Small intestine (tissue), 7 donors: ENCODE measurements around the gene STPG4. TPM values are rescaled to one million over a fixed set of nuclear protein-coding genes. Genes with fewer than 3 reads are reported as not detected.

ENCODE experiments used
- DNase-seq, 2 donors: peaks; one replicate each; pipeline versions ENCODE4 v3.0.0 to v3.0.0-alpha.2; 2013
- FAIRE-seq: peaks from 2 replicates; lab custom pipeline; 2012; peaks lifted over from hg19 to GRCh38; lab: Jason Lieb, UNC
- H3K27ac ChIP-seq, 3 donors: one replicate each; pipeline ENCODE4 v1.5.1; 2013; ENCODE audit warnings: low read length in 2 of 3, mild to moderate bottlenecking in 2 of 3, control low read depth in 1 of 3, inconsistent platforms in 1 of 3, low read depth in 1 of 3, moderate library complexity in 1 of 3
- H3K27me3 ChIP-seq, 3 donors: one replicate each; pipeline ENCODE4 v1.6.1; 2013; ENCODE audit warnings: low read length in 3 of 3, inconsistent platforms in 1 of 3; ENCODE audit not compliant: control insufficient read depth in 3 of 3, insufficient read depth in 3 of 3
- H3K36me3 ChIP-seq, 3 donors: one replicate each; pipeline ENCODE4 v1.6.1; 2013; ENCODE audit warnings: low read length in 3 of 3, inconsistent platforms in 1 of 3, low read depth in 1 of 3, mild to moderate bottlenecking in 1 of 3, moderate library complexity in 1 of 3; ENCODE audit not compliant: control insufficient read depth in 3 of 3, insufficient read depth in 2 of 3
- H3K4me1 ChIP-seq, 3 donors: one replicate each; pipeline ENCODE4 v1.6.1; 2013; ENCODE audit warnings: low read length in 2 of 3, inconsistent platforms in 1 of 3, low read depth in 1 of 3, mild to moderate bottlenecking in 1 of 3, moderate library complexity in 1 of 3; ENCODE audit not compliant: control insufficient read depth in 3 of 3, insufficient read depth in 2 of 3
- H3K4me3 ChIP-seq, 3 donors: one replicate each; pipeline ENCODE4 v1.5.1; 2013; ENCODE audit warnings: low read length in 3 of 3, control low read depth in 1 of 3, inconsistent platforms in 1 of 3, low read depth in 1 of 3, mild to moderate bottlenecking in 1 of 3, moderate library complexity in 1 of 3
- H3K9me3 ChIP-seq, 2 donors: one replicate each; pipeline ENCODE4 v1.6.1; 2013; ENCODE audit warnings: low read depth in 1 of 2, low read length in 1 of 2; ENCODE audit not compliant: control insufficient read depth in 2 of 2, insufficient read depth in 1 of 2
- WGBS, 3 donors: extraction: QIAGEN DNeasy Blood & Tissue Kit; methylation state at CpG; one replicate each; pipeline ENCODE4 v1.1.7; 2013; 5-methylcytosine and 5-hydroxymethylcytosine counted together
- polyA plus RNA-seq, 4 donors: library from polyadenylated mRNA; stranded (reverse) in 3 of 4; unstranded in 1 of 4; fragments of 200-250 nt in 3 of 4; fragments of 120-200 nt in 1 of 4; gene quantifications; one replicate each; pipeline versions ENCODE4 v1.2.1 to v1.2.3, GENCODE V29; 2013
- donor health status: healthy with polysubstance abuse.
- donor health status: control.
- donor health status: control.
- donor health status: Bipolar disorder and iron deficiency.
- donor health status: healthy.

Gene STPG4
- polyA plus RNA-seq, 4 donors, result 0.06 to 0.12 TPM; not detected in 2

DNA sequence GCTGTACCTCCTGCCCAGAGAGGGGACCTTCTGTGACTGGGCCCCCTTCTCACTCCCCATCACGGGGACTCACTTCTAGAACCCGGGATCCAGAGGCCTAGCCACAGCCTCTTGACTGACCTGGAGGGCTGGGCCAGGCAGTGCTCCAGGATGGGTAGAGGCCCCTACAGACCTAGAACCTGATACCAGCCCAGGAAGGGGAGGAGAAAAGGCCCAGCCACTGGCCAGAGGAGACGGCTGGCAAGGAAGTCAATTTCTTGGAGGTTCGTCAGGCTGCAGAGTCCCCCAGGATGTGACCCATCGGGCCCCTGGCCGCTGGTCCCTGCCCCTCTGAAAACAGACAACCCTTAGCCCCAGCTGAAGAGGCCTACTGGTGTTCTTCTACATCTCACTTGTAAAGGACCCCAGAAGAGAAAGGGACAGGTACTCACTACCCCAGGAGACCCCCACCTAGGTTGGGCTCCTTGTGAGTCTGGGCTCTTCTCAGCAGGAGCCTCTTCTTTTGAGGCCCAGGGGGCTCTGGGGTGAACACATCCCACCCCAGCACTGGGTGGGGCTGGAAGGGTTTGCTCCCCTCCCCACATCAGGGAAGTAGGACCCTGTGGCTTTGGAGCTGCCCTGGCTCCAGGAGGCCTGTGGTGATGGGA lies 86.0 kb downstream of the STPG4 start:
- no peak for FAIRE-seq
- no peaks in the 10 kb centered on the region for H3K27me3 ChIP-seq
- WGBS, 3 donors, result 68 to 72% (median 70%) methylated on average over 6 of the region's 6 CpGs
- H3K27ac ChIP-seq, result peak overlapping the region in 2 of 3 donors; percentile 45 to 91
- H3K9me3 ChIP-seq, result no peaks in the 10 kb centered on the region
- peaks cover 0 to 77% (median 6%) of the 10 kb centered on the region in 3 donors for H3K36me3 ChIP-seq
- H3K4me1 ChIP-seq, result peaks cover 9 to 37% (median 34%) of the 10 kb centered on the region in 3 donors
- H3K4me3 ChIP-seq, result no peak overlapping the region
- no peak for DNase-seq

DNA sequence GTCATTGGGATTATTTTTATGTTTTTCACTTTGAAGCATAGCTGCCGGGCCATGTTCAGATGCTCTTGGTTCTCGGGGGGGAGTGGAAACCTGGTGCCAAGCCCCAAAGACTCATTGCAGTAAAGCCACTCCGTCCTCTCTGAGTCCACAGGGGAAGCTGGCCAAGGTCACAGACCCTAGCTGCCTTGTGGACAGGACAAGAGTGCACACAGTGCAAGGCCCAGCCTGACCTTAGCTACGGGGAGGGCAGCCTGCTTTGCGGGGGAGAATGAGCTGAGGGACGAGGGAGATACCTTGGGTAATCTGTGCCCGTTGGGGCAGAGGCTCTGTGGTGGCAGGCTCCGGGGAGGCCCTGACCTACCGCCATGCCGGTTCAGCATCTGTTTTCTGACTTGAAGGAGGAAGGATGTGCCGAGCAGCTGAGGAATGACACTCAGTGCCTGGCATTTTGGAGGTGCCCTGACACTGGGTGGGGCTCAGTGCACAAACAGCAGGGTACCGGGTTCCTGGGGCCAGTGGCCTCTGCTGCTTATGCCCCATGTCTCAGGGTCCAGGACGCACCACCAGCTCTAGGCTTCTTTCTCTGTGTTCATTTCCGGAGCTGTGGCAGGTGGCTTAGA lies 87.2 kb downstream of the STPG4 start:
- no peaks in the 10 kb centered on the region for H3K9me3 ChIP-seq
- H3K4me1 ChIP-seq, result peaks cover 9 to 37% (median 33%) of the 10 kb centered on the region in 3 donors
- peaks cover 0 to 73% (median 9%) of the 10 kb centered on the region in 3 donors for H3K36me3 ChIP-seq
- H3K4me3 ChIP-seq, result no peak overlapping the region
- FAIRE-seq (no peak), DNase-seq (no peak)
- 77 to 86% (median 85%) methylated on average over 13 to 14 of the region's 14 CpGs for WGBS, 3 donors
- peak overlapping the region in 1 of 3 donors; percentile 47 for H3K27ac ChIP-seq
- no peaks in the 10 kb centered on the region for H3K27me3 ChIP-seq

DNA sequence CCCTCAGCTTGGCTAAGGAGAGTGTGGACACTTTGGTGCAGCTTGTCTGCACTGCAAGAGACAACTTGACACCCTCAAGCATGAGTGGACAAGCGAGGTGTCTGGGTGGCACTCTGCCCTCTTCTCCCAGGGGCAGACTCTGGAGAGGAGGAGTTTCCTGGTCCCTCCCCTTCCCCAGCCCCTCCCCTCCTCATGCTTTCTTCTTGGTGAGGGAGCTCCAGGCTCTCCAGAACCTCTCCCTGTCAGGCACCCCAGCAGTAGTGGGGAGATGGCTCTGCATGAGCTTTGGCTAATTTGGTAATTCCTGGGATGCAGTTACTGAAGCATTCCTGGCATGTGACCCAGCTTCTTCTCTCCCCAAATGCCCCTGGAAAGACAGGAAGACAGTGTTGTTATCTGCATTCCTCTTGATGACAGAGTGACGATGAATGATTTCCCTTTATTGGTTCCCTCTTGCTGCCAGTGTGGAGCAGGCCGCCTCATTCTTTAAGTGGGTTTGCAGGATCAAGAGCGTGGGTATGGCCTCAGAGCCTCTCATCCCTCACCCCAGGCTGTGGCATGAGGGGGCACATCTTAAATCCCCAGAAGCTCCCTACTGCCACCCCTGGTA lies 89.2 kb downstream of the STPG4 start:
- FAIRE-seq, result no peak
- 52 to 62% (median 58%) methylated on average over 4 of the region's 4 CpGs for WGBS, 3 donors

DNA sequence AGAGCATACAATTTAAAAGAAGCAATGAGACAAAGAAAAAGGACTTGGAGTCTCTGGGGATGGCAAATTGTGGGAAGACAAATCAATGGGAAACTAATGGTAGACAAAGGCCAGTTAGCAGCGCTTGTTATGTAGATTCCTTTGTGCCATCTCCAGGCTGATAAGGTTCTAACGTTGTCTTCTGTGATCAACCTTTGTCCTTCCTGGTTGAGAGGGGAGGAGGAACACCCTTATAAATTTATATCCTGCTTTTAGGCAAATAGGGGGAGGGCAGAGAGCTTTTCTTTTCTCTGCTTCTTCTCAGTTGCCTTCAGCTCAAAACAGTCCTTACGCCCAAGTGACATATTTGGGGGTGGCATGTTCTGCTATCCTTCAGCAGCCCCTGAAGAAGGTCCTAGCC lies 89.8 kb downstream of the STPG4 start:
- H3K27ac ChIP-seq, result peak overlapping the region in 1 of 3 donors; percentile 82
- peaks cover 0 to 70% (median 14%) of the 10 kb centered on the region in 3 donors for H3K36me3 ChIP-seq
- no peak for FAIRE-seq
- H3K27me3 ChIP-seq, result no peaks in the 10 kb centered on the region
- DNase-seq, result peak in 1 of 2 donors; percentile 59
- 22 to 61% (median 56%) methylated on average over 3 of the region's 3 CpGs for WGBS, 3 donors
- H3K9me3 ChIP-seq, result no peaks in the 10 kb centered on the region
- peaks cover 9 to 25% (median 23%) of the 10 kb centered on the region in 3 donors for H3K4me1 ChIP-seq
- no peak overlapping the region for H3K4me3 ChIP-seq

More for the DNA sequence above, 89.2 kb downstream of the STPG4 start:
- Histone ChIP-seq H3K36me3 (peaks cover 0 to 70% (median 11%) of the 10 kb centered on the region in 3 donors), H3K9me3 (no peaks in the 10 kb centered on the region), H3K4me1 (peaks cover 9 to 31% (median 28%) of the 10 kb centered on the region in 3 donors), H3K27me3 (no peaks in the 10 kb centered on the region), H3K27ac (peak overlapping the region in 1 of 3 donors; percentile 82), H3K4me3 (no peak overlapping the region)
- DNase-seq, result peak; percentile 38 to 73

- FAIRE-seq (no peak), DNase-seq (no peak)
- WGBS, 3 donors, result 85 to 88% (median 87%) methylated on average over 5 of the region's 5 CpGs
- H3K9me3 ChIP-seq, result no peaks in the 10 kb centered on the region
- H3K27me3 ChIP-seq, result no peaks in the 10 kb centered on the region
- peaks cover 4 to 13% (median 12%) of the 10 kb centered on the region in 3 donors for H3K4me1 ChIP-seq
- H3K36me3 ChIP-seq, result peaks cover 0 to 65% (median 16%) of the 10 kb centered on the region in 3 donors
- H3K27ac ChIP-seq, result peak overlapping the region in 1 of 3 donors; percentile 12
- no peak overlapping the region for H3K4me3 ChIP-seq
These were observed 91.0 kb downstream of the STPG4 start for GRCh38 chr2:47064106-47064505.

- Histone ChIP-seq H3K27me3 (no peaks in the 10 kb centered on the region), H3K4me1 (peaks cover 4 to 10% (median 9%) of the 10 kb centered on the region in 3 donors), H3K9me3 (no peaks in the 10 kb centered on the region), H3K4me3 (no peak overlapping the region), H3K36me3 (peaks cover 0 to 64% (median 16%) of the 10 kb centered on the region in 3 donors), H3K27ac (peak overlapping the region in 1 of 3 donors; percentile 12)
- 77 to 89% (median 85%) methylated on average over 4 of the region's 4 CpGs for WGBS, 3 donors
- no peak for DNase-seq
- FAIRE-seq, result no peak
These were observed 91.6 kb downstream of the STPG4 start for GRCh38 chr2:47063538-47063930.

DNA sequence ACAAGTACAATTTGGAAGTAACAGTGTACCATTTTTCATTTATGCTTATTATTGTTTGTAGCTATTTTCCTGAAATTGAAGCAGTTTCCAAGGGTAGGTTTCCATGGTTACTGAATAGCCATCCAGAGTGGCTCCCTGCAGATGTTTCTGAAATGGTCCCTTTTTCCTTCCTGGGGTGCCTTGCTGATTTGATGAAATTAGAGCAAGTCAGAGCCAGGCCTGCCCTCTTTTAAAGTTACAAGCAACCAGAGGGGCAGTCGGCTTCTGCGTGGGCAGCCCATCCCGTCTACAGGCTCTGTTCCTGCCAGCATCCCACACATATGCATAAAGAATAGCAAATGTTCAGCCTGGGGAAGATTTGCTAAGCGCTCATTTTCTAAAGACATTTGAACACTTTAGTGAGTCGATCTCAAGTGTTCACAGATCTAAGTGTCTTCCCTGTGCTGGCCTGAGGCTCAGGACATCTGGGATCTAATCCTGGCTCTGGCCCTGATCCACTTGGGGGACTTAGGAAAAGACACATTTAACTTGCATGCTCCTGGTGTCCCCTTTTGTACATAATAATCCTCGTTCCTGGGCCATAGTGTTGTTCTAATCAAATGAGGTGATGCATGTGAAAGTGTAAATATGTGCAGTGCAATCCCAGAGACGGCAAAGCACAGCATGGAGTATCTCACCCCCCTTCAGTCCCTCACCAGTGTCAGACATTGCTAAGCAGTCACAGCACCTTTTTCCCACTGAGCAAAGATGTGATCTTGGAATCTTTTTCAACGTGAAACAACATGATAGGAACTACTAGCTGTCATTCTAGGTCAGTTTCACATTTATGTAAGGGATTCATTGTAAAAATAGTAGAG lies 92.2 kb downstream of the STPG4 start:
- FAIRE-seq (no peak), DNase-seq (no peak)
- Histone ChIP-seq H3K4me3 (no peak overlapping the region), H3K27me3 (no peaks in the 10 kb centered on the region), H3K4me1 (peaks cover 4 to 16% (median 9%) of the 10 kb centered on the region in 3 donors), H3K36me3 (peaks cover 0 to 62% (median 17%) of the 10 kb centered on the region in 3 donors), H3K27ac (peak overlapping the region in 1 of 3 donors; percentile 12), H3K9me3 (no peaks in the 10 kb centered on the region)
- 69 to 89% (median 76%) methylated on average over 8 of the region's 8 CpGs for WGBS, 3 donors
